Ascending aorta (tissue), 2 donors: Measurements from ENCODE around the gene CALU. TPM values are rescaled to one million over a fixed set of nuclear protein-coding genes. Genes with fewer than 3 reads are reported as not detected.
A peak's percentile ranks its signal among the peaks of the same experiment; 100 is the strongest.

Source experiments
- DNase-seq, 2 donors: peaks; one replicate each; pipeline ENCODE4 v3.0.0-alpha.2; 2019; ENCODE audit warnings: low spot score in 2 of 2
- H3K27ac ChIP-seq, 2 donors: fragments of 200-600 bp; sonication (generic); one replicate each; pipeline ENCODE4 v1.5.1; 2016 to 2017; ENCODE audit warnings: mild to moderate bottlenecking in 1 of 2
- H3K27me3 ChIP-seq: fragments of 200-600 bp; sonication (generic); one replicate; pipeline ENCODE4 v1.5.1; 2017
- H3K36me3 ChIP-seq, 2 donors: fragments of 200-600 bp; sonication (generic); one replicate each; pipeline ENCODE4 v1.5.1; 2016
- H3K4me1 ChIP-seq, 2 donors: fragments of 200-600 bp; sonication (generic); one replicate each; pipeline ENCODE4 v1.5.1; 2016 to 2017; ENCODE audit warnings: mild to moderate bottlenecking in 1 of 2
- H3K4me3 ChIP-seq, 2 donors: fragments of 200-600 bp; sonication (generic); one replicate each; pipeline ENCODE4 v1.5.1; 2016 to 2017; ENCODE audit warnings: mild to moderate bottlenecking in 1 of 2
- H3K9me3 ChIP-seq, 2 donors: fragments of 200-600 bp; sonication (generic); one replicate each; pipeline ENCODE4 v1.5.1; 2016
- CTCF ChIP-seq, 3 experiments: fragments of 200-600 bp in 2 of 3; fragments of 450-650 bp in 1 of 3; sonication (generic) in 2 of 3; IDR thresholded peaks; one replicate each; pipeline ENCODE4 v1.5.1; 2016 to 2019; ENCODE audit warnings: antibody characterized with exemption in 3 of 3, mild to moderate bottlenecking in 1 of 3, moderate library complexity in 1 of 3
- intact Hi-C: fragments of 100-400 bp; cut with DNase I; formaldehyde crosslinking; loops from one replicate; pipeline ENCODE4 v1.15.1; 2023
- total RNA-seq: library from RNA; depleted of rRNA; stranded (reverse); fragments of >200 nt; gene quantifications from one replicate; pipeline ENCODE4 v1.1.0, GENCODE V29; 2016

CALU gene
- total RNA-seq, 1 donor from 2014 or later, result 82.8 TPM

GRCh38 chr7:128747327-128748079, 8.3 kb downstream of the CALU start:
- Histone ChIP-seq H3K9me3 (no peaks in the 10 kb centered on the region), H3K4me1 (peaks cover 0 to 15% of the 10 kb centered on the region in 2 donors), H3K27ac (no peak overlapping the region), H3K27me3 (no peaks in the 10 kb centered on the region), H3K36me3 (peaks cover 32 to 38% of the 10 kb centered on the region in 2 donors), H3K4me3 (no peak overlapping the region)
- no peak for DNase-seq
- TF ChIP-seq CTCF (IDR thresholded peaks at IDR 0.05), result no peak
- intact Hi-C loops, result no loop called here

GRCh38 chr7:128752251-128752650, 13.1 kb downstream of the CALU start:
- no peak for TF ChIP-seq CTCF (IDR thresholded peaks at IDR 0.05)
- Histone ChIP-seq H3K36me3 (peaks cover 54 to 61% of the 10 kb centered on the region in 2 donors), H3K27me3 (no peaks in the 10 kb centered on the region), H3K4me1 (peaks cover 6 to 15% of the 10 kb centered on the region in 2 donors), H3K27ac (no peak overlapping the region), H3K4me3 (no peak overlapping the region), H3K9me3 (no peaks in the 10 kb centered on the region)
- no peak for DNase-seq
- intact Hi-C loops, result no loop called here

GRCh38 chr7:128755075-128755818, 16.1 kb downstream of the CALU start:
- no peak for TF ChIP-seq CTCF (IDR thresholded peaks at IDR 0.05)
- H3K36me3 ChIP-seq, result peaks cover 53 to 69% of the 10 kb centered on the region in 2 donors

GRCh38 chr7:128755819-128756476, 16.8 kb downstream of the CALU start:
- intact Hi-C loops, result loop anchor here (2.0 to 5.0 kb wide), 3 partner anchors 17 to 76 kb away; partner anchors contain the start of genes CALU, CCDC136 and FLNC
- no peaks in the 10 kb centered on the region for H3K9me3 ChIP-seq
- peak in 1 of 2 donors; percentile 77 for DNase-seq

More at GRCh38 chr7:128755075-128755818, 16.1 kb downstream of the CALU start:
- Histone ChIP-seq H3K4me1 (peaks cover 6 to 15% of the 10 kb centered on the region in 2 donors), H3K9me3 (no peaks in the 10 kb centered on the region), H3K4me3 (no peak overlapping the region), H3K27me3 (no peaks in the 10 kb centered on the region), H3K27ac (peak overlapping the region; percentile 39 to 64)
- intact Hi-C loops, result loop anchor here (5.0 kb wide), 2 partner anchors 37 to 77 kb away; partner anchors contain the start of genes CCDC136 and FLNC
- no peak for DNase-seq

More at GRCh38 chr7:128755819-128756476, 16.8 kb downstream of the CALU start:
- Histone ChIP-seq H3K36me3 (peaks cover 59 to 71% of the 10 kb centered on the region in 2 donors), H3K4me3 (no peak overlapping the region), H3K27ac (peak overlapping the region; percentile 39 to 64), H3K4me1 (peaks cover 6 to 15% of the 10 kb centered on the region in 2 donors), H3K27me3 (no peaks in the 10 kb centered on the region)
- TF ChIP-seq CTCF (IDR thresholded peaks at IDR 0.05), result no peak
